HepG2 (cell line): ENCODE results near the gene PEAK3. TPM values are rescaled to one million over a fixed set of nuclear protein-coding genes. Genes with fewer than 3 reads are reported as not detected.

Experiments used
- ATF1 ChIP-seq: IDR thresholded peaks from 2 replicates; pipeline ENCODE4 v1.6.1; 2016; ENCODE audit warnings: mild to moderate bottlenecking, control low read depth
- EED ChIP-seq: sonication (generic); formaldehyde crosslinking; IDR thresholded peaks from 2 replicates; pipeline ENCODE4 v1.5.0; 2020; ENCODE audit warnings: mild to moderate bottlenecking, missing genetic modification reagents
- FOXO4 ChIP-seq: sonication (generic); formaldehyde crosslinking; conservative IDR thresholded peaks from 2 replicates; pipeline ENCODE4 v1.8.1; 2023; ENCODE audit warnings: missing genetic modification reagents
- HES4 ChIP-seq: sonication (generic); formaldehyde crosslinking; IDR thresholded peaks from 2 replicates; pipeline ENCODE4 v1.9.0; 2021; ENCODE audit warnings: mild to moderate bottlenecking, missing genetic modification reagents, borderline replicate concordance
- HNRNPK ChIP-seq: fragments of 200-400 bp; formaldehyde crosslinking; IDR thresholded peaks from 2 replicates; pipeline ENCODE4 v1.6.1; 2018; ENCODE audit warnings: low read length, low read depth, moderate library complexity, mild to moderate bottlenecking; ENCODE audit not compliant: poor library complexity, severe bottlenecking
- SIN3A ChIP-seq: IDR thresholded peaks from 2 replicates; pipeline ENCODE4 v1.6.1; 2011; ENCODE audit warnings: low read depth, mild to moderate bottlenecking, control low read depth, low read length, borderline replicate concordance
- SNAPC4 ChIP-seq: sonication (generic); formaldehyde crosslinking; IDR thresholded peaks from 2 replicates; pipeline ENCODE4 v1.4.0; 2020; ENCODE audit warnings: mild to moderate bottlenecking, missing genetic modification reagents
- SP1 ChIP-seq, 2 experiments: fragments of 450-650 bp in 1 of 2; sonication (generic) in 1 of 2; formaldehyde crosslinking in 1 of 2; IDR thresholded peaks; 2 replicates each; pipeline versions ENCODE4 v1.4.0 to v1.6.1; 2016 to 2020; ENCODE audit warnings: missing genetic modification reagents in 1 of 2
- TBX3 ChIP-seq: fragments of 450-650 bp; IDR thresholded peaks from 2 replicates; pipeline ENCODE4 v1.6.1; 2017; ENCODE audit warnings: antibody characterized with exemption, mild to moderate bottlenecking, inconsistent platforms, borderline replicate concordance
- TCF12 ChIP-seq, 2 experiments: fragments of 450-650 bp in 1 of 2; sonication (generic) in 1 of 2; formaldehyde crosslinking in 1 of 2; IDR thresholded peaks; 2 replicates each; pipeline versions ENCODE4 v1.6.1 to v1.8.0; 2017 to 2022; ENCODE audit warnings: antibody characterized with exemption in 1 of 2, mild to moderate bottlenecking in 1 of 2, missing genetic modification reagents in 1 of 2, moderate library complexity in 1 of 2
- THAP9 ChIP-seq: sonication (generic); formaldehyde crosslinking; IDR thresholded peaks from 2 replicates; pipeline ENCODE4; 2020; ENCODE audit warnings: missing genetic modification reagents, mild to moderate bottlenecking, borderline replicate concordance
- ZFY ChIP-seq: sonication (generic); formaldehyde crosslinking; IDR thresholded peaks from 2 replicates; pipeline ENCODE4 v1.4.0; 2020; ENCODE audit warnings: missing genetic modification reagents
- ZNF251 ChIP-seq: sonication (generic); formaldehyde crosslinking; IDR thresholded peaks from 2 replicates; pipeline ENCODE4 v1.9.0; 2021; ENCODE audit warnings: mild to moderate bottlenecking, missing genetic modification reagents
- ZNF569 ChIP-seq: sonication (generic); formaldehyde crosslinking; IDR thresholded peaks from 2 replicates; pipeline ENCODE4 v1.5.0; 2020; ENCODE audit warnings: mild to moderate bottlenecking, missing genetic modification reagents, moderate library complexity, borderline replicate concordance
- polyA plus RNA-seq, 8 experiments: library from polyadenylated mRNA; depleted of rRNA in 3 of 8; stranded (reverse) in 7 of 8; unstranded in 1 of 8; fragments of >200 nt; fragmentation: Illumina TruSeq in 4 of 8; extraction: Trizol in 4 of 8; gene quantifications; 2 replicates each; pipeline versions ENCODE4 v1.2.1 to v1.2.3, GENCODE V29; 2011 to 2016; ENCODE audit warnings: low read depth in 4 of 8, missing spikeins in 1 of 8, mixed read lengths in 1 of 8; ENCODE audit not compliant: insufficient read depth in 1 of 8
- total RNA-seq, 5 experiments: library from RNA; depleted of rRNA; stranded (reverse); fragments of >200 nt; fragmentation: Illumina TruSeq; extraction: Trizol; gene quantifications; 2 replicates each; pipeline ENCODE4 v1.2.3, GENCODE V29; 2016; ENCODE audit warnings: low read depth in 1 of 5
- TF ChIP-seq, protein P1 (sequence below): sonication (generic); formaldehyde crosslinking; IDR thresholded peaks from 2 replicates; pipeline ENCODE4 v1.4.0; 2020; ENCODE audit warnings: missing genetic modification reagents

Gene PEAK3
- total and polyA plus RNA-seq, 2 of the 13 experiments (the other 11 are each of a cell fraction or from before 2014, with no cell fraction given) = not detected

DNA sequence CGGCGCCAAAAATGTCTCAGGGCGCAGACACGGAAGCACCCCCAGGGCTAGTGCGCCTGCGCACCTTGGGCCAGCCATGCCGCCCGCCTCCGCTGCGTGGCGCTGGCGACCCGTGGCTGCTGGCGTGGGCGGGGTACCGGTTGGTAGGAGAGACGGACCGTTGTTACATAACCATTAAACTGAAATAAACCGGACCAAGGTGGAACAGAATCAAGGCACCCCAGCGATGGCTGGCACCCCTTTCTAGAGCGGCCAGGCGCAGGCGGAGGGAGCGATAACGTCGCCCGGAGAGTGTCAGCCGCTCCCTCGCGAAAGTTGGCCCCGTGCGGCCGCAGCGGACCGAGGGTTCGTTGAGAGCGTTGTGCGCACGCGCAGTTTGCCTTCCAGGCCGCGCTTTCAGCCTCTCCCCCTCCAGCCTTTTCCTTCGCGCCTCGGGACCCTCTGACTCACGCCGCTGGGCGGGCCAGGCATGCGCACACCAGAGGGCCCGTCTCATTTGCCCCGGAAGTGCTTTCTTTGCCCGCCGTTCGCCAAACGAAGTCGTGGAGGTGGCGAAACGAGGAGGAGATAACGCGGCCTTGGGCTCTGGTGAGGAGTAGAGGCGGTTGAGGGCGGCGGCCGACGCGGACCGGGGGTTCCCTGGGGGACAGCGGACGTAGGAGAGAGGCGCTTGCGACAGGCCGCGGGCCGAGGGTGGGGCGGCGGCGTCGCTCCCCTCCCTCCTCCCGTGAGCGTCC, 45.5 kb downstream of the PEAK3 start, which contains the start of the genes PLEKHJ1 and SF3A2 (continued):
- TF ChIP-seq SNAPC4 (CRISPR knock-in tag) = peak; percentile 85; the same call in 1 of the 2 replicates
- TF ChIP-seq ZFY (CRISPR knock-in tag) = peak; percentile 90; the same call in 1 of the 2 replicates
- TF ChIP-seq SP1 (IDR thresholded peaks at IDR 0.05) = no peak
- TF ChIP-seq SP1 (CRISPR knock-in tag; IDR thresholded peaks at IDR 0.05) = peak; percentile 55; the same call in 1 of the 2 replicates
- peak; percentile 97 for TF ChIP-seq TBX3
- TF ChIP-seq HES4 (CRISPR knock-in tag) = peak; percentile 99
- peak; percentile 94 for TF ChIP-seq THAP9 (CRISPR knock-in tag)
- TF ChIP-seq EED = no peak
- TF ChIP-seq, protein P1, sequence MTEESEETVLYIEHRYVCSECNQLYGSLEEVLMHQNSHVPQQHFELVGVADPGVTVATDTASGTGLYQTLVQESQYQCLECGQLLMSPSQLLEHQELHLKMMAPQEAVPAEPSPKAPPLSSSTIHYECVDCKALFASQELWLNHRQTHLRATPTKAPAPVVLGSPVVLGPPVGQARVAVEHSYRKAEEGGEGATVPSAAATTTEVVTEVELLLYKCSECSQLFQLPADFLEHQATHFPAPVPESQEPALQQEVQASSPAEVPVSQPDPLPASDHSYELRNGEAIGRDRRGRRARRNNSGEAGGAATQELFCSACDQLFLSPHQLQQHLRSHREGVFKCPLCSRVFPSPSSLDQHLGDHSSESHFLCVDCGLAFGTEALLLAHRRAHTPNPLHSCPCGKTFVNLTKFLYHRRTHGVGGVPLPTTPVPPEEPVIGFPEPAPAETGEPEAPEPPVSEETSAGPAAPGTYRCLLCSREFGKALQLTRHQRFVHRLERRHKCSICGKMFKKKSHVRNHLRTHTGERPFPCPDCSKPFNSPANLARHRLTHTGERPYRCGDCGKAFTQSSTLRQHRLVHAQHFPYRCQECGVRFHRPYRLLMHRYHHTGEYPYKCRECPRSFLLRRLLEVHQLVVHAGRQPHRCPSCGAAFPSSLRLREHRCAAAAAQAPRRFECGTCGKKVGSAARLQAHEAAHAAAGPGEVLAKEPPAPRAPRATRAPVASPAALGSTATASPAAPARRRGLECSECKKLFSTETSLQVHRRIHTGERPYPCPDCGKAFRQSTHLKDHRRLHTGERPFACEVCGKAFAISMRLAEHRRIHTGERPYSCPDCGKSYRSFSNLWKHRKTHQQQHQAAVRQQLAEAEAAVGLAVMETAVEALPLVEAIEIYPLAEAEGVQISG (CRISPR knock-in tag) = peak; percentile 89
- no peak; the same call in 1 of the 2 replicates for TF ChIP-seq ZNF569 (CRISPR knock-in tag)
- no peak for TF ChIP-seq TCF12 (IDR thresholded peaks at IDR 0.05)
- peak; percentile 29; the same call in 1 of the 2 replicates for TF ChIP-seq TCF12 (CRISPR knock-in tag; IDR thresholded peaks at IDR 0.05)
- peak; percentile 39 for TF ChIP-seq HNRNPK
- TF ChIP-seq SIN3A = no peak
- TF ChIP-seq ZNF251 = no peak
- 0 out of 2 replicates have a peak, but pooled peaks have one; percentile 21 for TF ChIP-seq ATF1 (CRISPR knock-in tag)
- peak; percentile 96 for TF ChIP-seq FOXO4
